Liver (tissue), 9 donors: Measurements from ENCODE around the gene SH3GL1. TPM values are rescaled to one million over a fixed set of nuclear protein-coding genes. Genes with fewer than 3 reads are reported as not detected.

Source experiments
- DNase-seq: peaks from one replicate; pipeline ENCODE4 v3.0.0-alpha.2; 2017; ENCODE audit warnings: low spot score
- H3K27ac ChIP-seq, 2 donors: one replicate each; pipeline ENCODE4 v1.7.0; 2013; ENCODE audit warnings: inconsistent platforms in 2 of 2, low read length in 2 of 2, control low read depth in 1 of 2, low read depth in 1 of 2, mild to moderate bottlenecking in 1 of 2
- H3K27me3 ChIP-seq, 4 donors: one replicate each; pipeline versions ENCODE4 v1.6.1 to v1.7.0; 2013; ENCODE audit warnings: low read length in 3 of 4, inconsistent platforms in 1 of 4, mild to moderate bottlenecking in 1 of 4, moderate library complexity in 1 of 4; ENCODE audit not compliant: control insufficient read depth in 4 of 4, insufficient read depth in 4 of 4
- H3K36me3 ChIP-seq, 4 donors: one replicate each; pipeline versions ENCODE4 v1.6.1 to v1.7.0; 2013; ENCODE audit warnings: low read length in 3 of 4, mild to moderate bottlenecking in 3 of 4, low read depth in 1 of 4, moderate library complexity in 1 of 4; ENCODE audit not compliant: control insufficient read depth in 4 of 4, insufficient read depth in 3 of 4
- H3K4me1 ChIP-seq, 4 donors: one replicate each; pipeline versions ENCODE4 v1.6.1 to v1.7.0; 2013; ENCODE audit warnings: low read length in 3 of 4, mild to moderate bottlenecking in 3 of 4, moderate library complexity in 1 of 4; ENCODE audit not compliant: control insufficient read depth in 4 of 4, insufficient read depth in 4 of 4
- H3K4me3 ChIP-seq, 3 donors: one replicate each; pipeline versions ENCODE4 v1.6.1 to v1.7.0; 2013; ENCODE audit warnings: low read length in 3 of 3, control low read depth in 1 of 3, low read depth in 1 of 3, mild to moderate bottlenecking in 1 of 3
- H3K9ac ChIP-seq, 2 donors: one replicate each; pipeline ENCODE4 v1.7.0; 2013; ENCODE audit warnings: low read length in 2 of 2, mild to moderate bottlenecking in 2 of 2, moderate library complexity in 2 of 2, control low read depth in 1 of 2, low read depth in 1 of 2
- H3K9me3 ChIP-seq, 4 donors: one replicate each; pipeline versions ENCODE4 v1.6.1 to v1.7.0; 2013; ENCODE audit warnings: low read length in 3 of 4; ENCODE audit not compliant: control insufficient read depth in 4 of 4
- ATF3 ChIP-seq: IDR thresholded peaks from 2 replicates; pipeline ENCODE4 v1.6.1; 2016; ENCODE audit warnings: antibody characterized with exemption
- EGR1 ChIP-seq, 2 donors: IDR thresholded peaks; 2 replicates each; pipeline ENCODE4 v1.6.1; 2016 to 2018; ENCODE audit warnings: antibody characterized with exemption in 2 of 2, low read depth in 2 of 2
- FOXA1 ChIP-seq: IDR thresholded peaks from 2 replicates; pipeline ENCODE4 v1.6.1; 2016; ENCODE audit warnings: antibody characterized with exemption
- FOXA2 ChIP-seq: IDR thresholded peaks from 2 replicates; pipeline ENCODE4 v1.6.1; 2016; ENCODE audit warnings: antibody characterized with exemption
- GABPA ChIP-seq, 2 donors: IDR thresholded peaks in 1 of 2; conservative IDR thresholded peaks in 1 of 2; 2 replicates each; pipeline ENCODE4 v1.6.1; 2016; ENCODE audit warnings: antibody characterized with exemption in 2 of 2, mild to moderate bottlenecking in 1 of 2, moderate library complexity in 1 of 2
- HNF4A ChIP-seq, 2 donors: conservative IDR thresholded peaks; 2 replicates each; pipeline ENCODE4 v1.6.1; 2016; ENCODE audit warnings: antibody characterized with exemption in 2 of 2, mild to moderate bottlenecking in 2 of 2
- HNF4G ChIP-seq: IDR thresholded peaks from 2 replicates; pipeline ENCODE4 v1.6.1; 2016; ENCODE audit warnings: antibody characterized with exemption
- JUND ChIP-seq, 2 donors: IDR thresholded peaks; 2 replicates each; pipeline ENCODE4 v1.6.1; 2016; ENCODE audit warnings: antibody characterized with exemption in 2 of 2
- NR2F2 ChIP-seq: IDR thresholded peaks from 2 replicates; pipeline ENCODE4 v1.6.1; 2016; ENCODE audit warnings: antibody characterized with exemption
- RAD21 ChIP-seq, 2 donors: IDR thresholded peaks; 2 replicates each; pipeline ENCODE4 v1.6.1; 2016; ENCODE audit warnings: antibody characterized with exemption in 2 of 2, mild to moderate bottlenecking in 2 of 2
- REST ChIP-seq: IDR thresholded peaks from 2 replicates; pipeline ENCODE4 v1.6.1; 2016; ENCODE audit warnings: antibody characterized with exemption, mild to moderate bottlenecking
- RXRA ChIP-seq, 2 donors: IDR thresholded peaks; 2 replicates each; pipeline ENCODE4 v1.6.1; 2017 to 2018; ENCODE audit warnings: antibody characterized with exemption in 2 of 2, mild to moderate bottlenecking in 1 of 2
- SP1 ChIP-seq: IDR thresholded peaks from 2 replicates; pipeline ENCODE4 v1.6.1; 2018; ENCODE audit warnings: antibody characterized with exemption, mild to moderate bottlenecking
- TAF1 ChIP-seq: conservative IDR thresholded peaks from 2 replicates; pipeline ENCODE4 v1.6.1; 2016; ENCODE audit warnings: antibody characterized with exemption, mild to moderate bottlenecking
- YY1 ChIP-seq: IDR thresholded peaks from 2 replicates; pipeline ENCODE4 v1.6.1; 2016; ENCODE audit warnings: antibody characterized with exemption, mild to moderate bottlenecking
- ZBTB33 ChIP-seq: IDR thresholded peaks from 2 replicates; pipeline ENCODE4 v1.6.1; 2016; ENCODE audit warnings: antibody characterized with exemption
- WGBS: extraction: QIAGEN DNeasy Blood & Tissue Kit; methylation state at CpG from one replicate; pipeline ENCODE4 v1.1.7; 2013; 5-methylcytosine and 5-hydroxymethylcytosine counted together
- polyA plus RNA-seq, 2 donors: library from polyadenylated mRNA; stranded (reverse) in 1 of 2; unstranded in 1 of 2; fragments of 200-250 nt in 1 of 2; fragments of >200 nt in 1 of 2; fragmentation: Nextera tagmentation in 1 of 2; extraction: Ambion mirVana in 1 of 2; gene quantifications; one replicate each; pipeline versions ENCODE4 v1.2.1 to v1.2.3, GENCODE V29; 2013 to 2015
- total RNA-seq, 2 donors: library from RNA; depleted of rRNA; stranded (reverse); fragments of >200 nt; gene quantifications; one replicate each; pipeline ENCODE4 v1.2.3, GENCODE V29; 2014
- donor health status: healthy.
- donor health status: healthy.
- donor health status: healthy.
- donor health status: healthy.
- donor health status: healthy.

The SH3GL1 gene
- total and polyA plus RNA-seq, 4 donors: 16.5 to 27.8 (median 18.2) TPM

GRCh38 chr19:4402171-4403004 is 2.0 kb upstream of the SH3GL1 start, which contains the start of gene CHAF1A:
Gene CHAF1A (plus strand): TSS chr19:4402640. CDS start chr19:4402763, 123 bp downstream.
- H3K27ac ChIP-seq: peak within 1 kb of the TSS; percentile 94 to 97
- H3K9me3 ChIP-seq: no peaks in the 10 kb centered on the region
- H3K4me1 ChIP-seq: peaks cover 2 to 39% (median 30%) of the 10 kb centered on the region in 4 donors
- H3K4me3 ChIP-seq: peak within 1 kb of the TSS; percentile 68 to 76 (median 76)
- DNase-seq: peak; percentile 98
- no peaks in the 10 kb centered on the region for H3K27me3 ChIP-seq
- H3K9ac ChIP-seq: peak within 1 kb of the TSS; percentile 48 to 99
- H3K36me3 ChIP-seq: no peaks in the 10 kb centered on the region
- under 1% methylated on average over 84 of the region's 84 CpGs for WGBS
- peak; percentile 99 for TF ChIP-seq ZBTB33
- peak; percentile 93 for TF ChIP-seq SP1
- peak in 1 of 2 donors; percentile 53 for TF ChIP-seq GABPA (IDR thresholded peaks at IDR 0.05 in 1 of 2, conservative IDR thresholded peaks at IDR 0.05 in 1 of 2)
- TF ChIP-seq ATF3: peak; percentile 43
- no peak for TF ChIP-seq EGR1 (IDR thresholded peaks at IDR 0.05; ENCODE audit: low read depth in 2 of 2)
- peak; percentile 73 for TF ChIP-seq YY1
- TF ChIP-seq NR2F2: peak; percentile 72
- TF ChIP-seq TAF1: no peak
- peak in 1 of 2 donors; percentile 58 for TF ChIP-seq JUND (IDR thresholded peaks at IDR 0.05)
- peak; percentile 15 for TF ChIP-seq REST
- TF ChIP-seq HNF4G: no peak
- peak in 1 of 2 donors; percentile 4 for TF ChIP-seq RXRA (IDR thresholded peaks at IDR 0.05)
- TF ChIP-seq HNF4A (conservative IDR thresholded peaks at IDR 0.05): no peak

GRCh38 chr19:4401769-4402170 is 1.4 kb upstream of the SH3GL1 start:
- H3K27me3 ChIP-seq: no peaks in the 10 kb centered on the region
- TF ChIP-seq FOXA2 (no peak), ATF3 (no peak), REST (no peak), FOXA1 (no peak), GABPA (IDR thresholded peaks at IDR 0.05 in 1 of 2, conservative IDR thresholded peaks at IDR 0.05 in 1 of 2) (no peak), YY1 (no peak), HNF4G (no peak), RAD21 (IDR thresholded peaks at IDR 0.05) (no peak), NR2F2 (no peak)
- WGBS: 1% methylated on average over 8 of the region's 8 CpGs
- no peaks in the 10 kb centered on the region for H3K9me3 ChIP-seq
- DNase-seq: no peak
- peak overlapping the region; percentile 94 to 97 for H3K27ac ChIP-seq
- peaks cover 3 to 46% (median 35%) of the 10 kb centered on the region in 4 donors for H3K4me1 ChIP-seq
- H3K4me3 ChIP-seq: peak overlapping the region; percentile 19 to 61 (median 31)
- no peaks in the 10 kb centered on the region for H3K36me3 ChIP-seq
- H3K9ac ChIP-seq: peak overlapping the region; percentile 48 to 99
